HEK293T (cell line): ENCODE measurements around the gene PRCD.

ENCODE experiments used
- ARNT ChIP-seq: fragments of 450-650 bp; IDR thresholded peaks from 2 replicates; pipeline ENCODE4 v1.6.1; 2017; ENCODE audit warnings: mild to moderate bottlenecking
- BHLHE40 ChIP-seq: fragments of 450-650 bp; IDR thresholded peaks from 2 replicates; pipeline ENCODE4 v1.6.1; 2016; ENCODE audit warnings: mild to moderate bottlenecking, moderate library complexity, borderline replicate concordance
- FOXK2 ChIP-seq: fragments of 450-650 bp; IDR thresholded peaks from 2 replicates; pipeline ENCODE4 v1.6.1; 2016; ENCODE audit warnings: mild to moderate bottlenecking
- FOXM1 ChIP-seq: fragments of 450-650 bp; IDR thresholded peaks from 2 replicates; pipeline ENCODE4 v1.6.1; 2017; ENCODE audit warnings: mild to moderate bottlenecking, borderline replicate concordance
- HDGF ChIP-seq: fragments of 450-650 bp; IDR thresholded peaks from 2 replicates; pipeline ENCODE4 v1.6.1; 2017; ENCODE audit warnings: antibody characterized with exemption, borderline replicate concordance
- LEF1 ChIP-seq: fragments of 450-650 bp; IDR thresholded peaks from 2 replicates; pipeline ENCODE4 v1.6.1; 2017; ENCODE audit warnings: mild to moderate bottlenecking, borderline replicate concordance
- NFRKB ChIP-seq: fragments of 450-650 bp; IDR thresholded peaks from 2 replicates; pipeline ENCODE4 v1.6.1; 2016; ENCODE audit warnings: mild to moderate bottlenecking, moderate library complexity
- SP1 ChIP-seq: fragments of 450-650 bp; IDR thresholded peaks from 2 replicates; pipeline ENCODE4 v1.6.1; 2017
- SUZ12 ChIP-seq: fragments of 450-650 bp; IDR thresholded peaks from 2 replicates; pipeline ENCODE4 v1.6.1; 2016; ENCODE audit warnings: mild to moderate bottlenecking
- ZNF384 ChIP-seq: fragments of 450-650 bp; IDR thresholded peaks from 2 replicates; pipeline ENCODE4 v1.6.1; 2016

DNA sequence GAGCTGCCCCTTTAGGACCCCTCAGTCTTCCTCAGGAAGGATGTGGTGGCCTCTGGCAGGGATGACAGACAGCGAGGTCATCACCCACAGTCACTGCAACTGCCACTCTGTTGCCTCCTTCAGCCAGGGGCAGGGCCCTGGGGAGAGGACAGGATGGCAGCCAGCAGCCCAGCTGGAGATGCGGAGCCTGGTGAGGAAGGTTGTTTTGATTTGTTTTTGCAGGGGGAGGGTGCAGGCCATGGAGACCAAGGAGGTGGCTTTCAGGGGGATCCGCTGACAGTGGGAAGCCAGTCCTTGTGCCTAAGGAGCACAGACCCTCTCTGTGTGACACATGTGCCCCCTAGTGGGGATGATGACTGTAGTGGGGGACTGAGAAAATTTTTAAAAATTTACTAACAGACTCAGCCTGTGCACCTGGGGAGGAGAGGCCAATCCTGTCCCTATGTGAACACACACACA is 7.4 kb downstream of the PRCD start:
- TF ChIP-seq HDGF (no peak), BHLHE40 (no peak), NFRKB (no peak), SUZ12 (no peak), FOXM1 (no peak), LEF1 (no peak), SP1 (no peak), ARNT (no peak), ZNF384 (no peak), FOXK2 (no peak)
